Cardiac fibroblast (primary cell): ENCODE data around the gene TMCO4.

Experiments used
- DNase-seq, 2 donors: peaks; one replicate each; pipeline versions ENCODE4 v3.0.0 to v3.0.0-alpha.2; 2010; ENCODE audit warnings: low read depth in 2 of 2
- H3K4me3 ChIP-seq, 2 donors: replicated peaks in 1 of 2; 1 replicate in 1 of 2; 2 replicates in 1 of 2; pipeline ENCODE4 v1.5.1; 2011; ENCODE audit warnings: low read depth in 2 of 2, low read length in 2 of 2, mild to moderate bottlenecking in 2 of 2, moderate library complexity in 1 of 2
- TF ChIP-seq, protein P1 (sequence below): IDR thresholded peaks from one replicate; pipeline ENCODE4 v1.5.1; 2011; ENCODE audit warnings: low read depth, mild to moderate bottlenecking, low read length, inconsistent platforms

TMCO4 gene

DNA sequence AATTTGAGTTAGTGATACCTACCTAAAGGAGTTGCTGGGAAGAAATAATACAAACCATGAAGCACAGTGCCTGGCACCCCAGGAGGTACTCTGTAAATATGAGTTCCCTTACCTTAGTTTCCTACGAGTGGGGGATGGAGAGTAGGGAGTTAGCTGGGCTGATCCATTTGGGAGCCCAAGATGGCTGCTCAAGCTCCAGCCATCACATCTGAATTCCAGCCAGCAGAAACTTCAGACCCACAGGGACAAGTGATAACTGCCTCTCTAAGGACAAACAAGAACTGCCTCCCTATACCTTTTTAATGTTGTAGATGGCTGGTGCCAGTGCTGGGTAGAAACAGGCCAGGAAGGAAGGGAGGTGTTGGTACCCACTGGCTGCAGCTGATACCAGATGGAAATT, 112.3 kb downstream of the TMCO4 start:
- no peak for DNase-seq
- TF ChIP-seq, protein P1, sequence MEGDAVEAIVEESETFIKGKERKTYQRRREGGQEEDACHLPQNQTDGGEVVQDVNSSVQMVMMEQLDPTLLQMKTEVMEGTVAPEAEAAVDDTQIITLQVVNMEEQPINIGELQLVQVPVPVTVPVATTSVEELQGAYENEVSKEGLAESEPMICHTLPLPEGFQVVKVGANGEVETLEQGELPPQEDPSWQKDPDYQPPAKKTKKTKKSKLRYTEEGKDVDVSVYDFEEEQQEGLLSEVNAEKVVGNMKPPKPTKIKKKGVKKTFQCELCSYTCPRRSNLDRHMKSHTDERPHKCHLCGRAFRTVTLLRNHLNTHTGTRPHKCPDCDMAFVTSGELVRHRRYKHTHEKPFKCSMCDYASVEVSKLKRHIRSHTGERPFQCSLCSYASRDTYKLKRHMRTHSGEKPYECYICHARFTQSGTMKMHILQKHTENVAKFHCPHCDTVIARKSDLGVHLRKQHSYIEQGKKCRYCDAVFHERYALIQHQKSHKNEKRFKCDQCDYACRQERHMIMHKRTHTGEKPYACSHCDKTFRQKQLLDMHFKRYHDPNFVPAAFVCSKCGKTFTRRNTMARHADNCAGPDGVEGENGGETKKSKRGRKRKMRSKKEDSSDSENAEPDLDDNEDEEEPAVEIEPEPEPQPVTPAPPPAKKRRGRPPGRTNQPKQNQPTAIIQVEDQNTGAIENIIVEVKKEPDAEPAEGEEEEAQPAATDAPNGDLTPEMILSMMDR = no peak
- no peak overlapping the region for H3K4me3 ChIP-seq

DNA sequence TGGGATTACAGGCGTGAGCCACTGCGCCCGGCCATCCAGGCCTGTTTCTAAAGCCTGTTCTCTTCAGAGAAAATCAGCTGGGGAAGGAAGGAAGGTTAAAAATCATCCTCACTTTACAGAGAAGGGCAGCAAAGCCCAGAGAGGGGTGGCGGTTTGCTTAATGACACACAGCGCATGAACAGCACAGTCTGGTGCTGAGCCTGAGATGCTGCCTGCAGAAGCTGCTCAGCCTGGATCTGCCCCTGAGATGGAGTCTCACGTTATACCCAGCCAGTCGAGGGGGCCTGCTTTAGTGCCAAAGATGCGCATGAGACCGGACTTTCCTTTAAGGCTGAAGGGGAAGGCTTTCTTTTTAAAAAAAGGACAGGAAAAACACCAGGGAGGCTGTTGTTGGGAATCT, 113.7 kb downstream of the TMCO4 start:
- TF ChIP-seq, protein P1 = no peak
- no peak for DNase-seq
- no peak overlapping the region for H3K4me3 ChIP-seq

DNA sequence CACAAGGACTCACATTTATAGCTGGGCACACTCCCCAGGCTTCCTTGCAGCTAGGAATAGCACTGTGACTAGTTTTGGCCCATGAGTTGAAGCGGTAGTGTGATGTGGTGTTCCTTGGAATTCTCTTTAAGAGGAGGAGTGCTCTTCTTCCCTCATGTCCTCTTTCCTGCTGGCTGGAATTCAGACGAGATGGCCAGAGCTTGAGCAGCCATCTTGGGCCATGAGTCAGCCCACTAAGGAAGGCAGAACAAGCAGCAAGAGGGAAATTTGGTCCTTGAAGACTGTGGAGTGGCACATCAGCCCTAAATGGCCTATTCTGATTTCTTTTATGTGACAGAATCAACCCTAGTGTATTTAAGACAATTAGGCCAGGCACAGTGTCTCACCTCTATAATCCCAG, 115.0 kb downstream of the TMCO4 start:
- no peak for DNase-seq
- H3K4me3 ChIP-seq = no peak overlapping the region
- TF ChIP-seq, protein P1 = no peak

DNA sequence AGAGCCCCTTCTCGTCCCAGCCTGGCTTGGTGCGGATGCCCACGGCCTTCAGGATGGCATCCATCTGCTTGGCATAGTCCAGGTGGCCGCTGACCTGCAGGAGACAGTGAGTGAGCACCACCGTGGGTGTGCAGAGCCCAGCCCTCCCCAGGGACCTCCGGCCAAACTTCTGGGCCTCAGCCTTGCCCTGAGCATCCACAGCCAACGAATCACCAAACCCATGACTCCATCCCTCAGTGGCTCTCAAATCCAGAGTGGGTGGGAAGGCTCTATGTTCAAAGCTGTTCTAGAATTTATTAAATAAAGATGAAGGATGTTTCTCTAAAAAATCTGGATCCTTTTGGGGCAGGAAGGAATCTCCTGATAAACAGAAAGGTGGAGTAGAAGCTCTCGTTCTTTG, 116.4 kb downstream of the TMCO4 start:
- H3K4me3 ChIP-seq = no peak overlapping the region
- DNase-seq = peak in 1 of 2 donors; percentile 15
- TF ChIP-seq, protein P1 = no peak

DNA sequence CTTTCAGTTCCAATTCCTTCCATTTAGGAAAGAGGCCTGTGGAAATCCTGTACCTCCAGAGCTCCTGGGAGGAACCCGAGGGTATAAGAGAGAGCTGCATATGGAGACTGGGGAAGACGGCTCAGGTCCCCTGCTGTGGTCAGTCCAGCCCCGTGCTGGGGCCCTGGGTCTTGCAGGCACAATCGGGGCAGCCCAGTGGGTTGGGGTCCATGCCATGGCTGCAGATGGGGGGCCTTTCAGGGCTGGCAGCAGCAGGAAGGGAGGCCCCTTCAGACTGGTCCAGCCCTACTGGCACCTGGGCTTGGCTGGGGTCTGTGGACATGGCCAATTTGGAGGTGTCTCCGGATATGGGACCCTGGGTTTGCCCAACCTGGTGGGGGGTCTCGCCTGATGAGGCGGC, 116.8 kb downstream of the TMCO4 start:
- DNase-seq = no peak
- no peak overlapping the region for H3K4me3 ChIP-seq
- TF ChIP-seq, protein P1 = no peak

DNA sequence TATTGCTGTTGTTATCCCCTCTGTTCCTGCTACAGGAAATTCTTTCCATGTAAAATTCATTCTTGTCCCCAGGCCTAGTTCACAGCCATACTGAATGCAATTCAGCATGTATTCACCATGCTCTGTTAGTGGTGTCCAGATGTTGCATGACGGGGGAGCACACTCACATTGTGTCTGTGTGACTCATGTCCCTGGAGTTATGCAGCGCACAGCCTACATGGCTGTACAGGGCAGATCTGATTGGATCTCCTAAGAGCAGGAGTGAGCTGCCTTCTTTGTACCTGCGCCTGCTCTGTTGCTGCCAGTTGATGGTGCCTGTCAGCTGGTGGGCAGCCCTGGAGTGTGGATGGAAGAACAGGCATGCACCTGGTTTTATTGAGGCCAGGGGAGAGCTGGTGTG, 117.5 kb downstream of the TMCO4 start:
- TF ChIP-seq, protein P1 = no peak
- peak; percentile 74 to 94 for DNase-seq
- H3K4me3 ChIP-seq = no peak overlapping the region

DNA sequence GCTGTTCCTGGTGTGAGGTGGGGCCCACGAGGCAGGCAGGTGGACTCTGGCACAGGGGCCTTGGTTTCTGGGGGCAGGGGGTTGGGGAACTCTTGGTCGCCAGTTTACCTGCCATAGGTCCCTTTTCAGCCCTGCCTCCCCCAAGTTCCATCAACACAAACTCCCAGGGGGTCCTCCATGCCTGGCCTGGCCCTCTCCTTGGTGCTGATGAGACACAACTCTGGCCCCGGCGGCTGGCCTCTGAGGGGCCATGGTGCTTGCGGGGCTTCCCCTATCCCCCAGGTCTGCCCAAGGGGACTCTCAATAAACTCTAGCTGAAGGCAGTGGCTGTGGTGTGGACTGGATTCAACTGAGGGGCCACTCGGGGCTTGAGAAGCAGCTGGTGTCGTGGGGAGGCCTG, 119.1 kb downstream of the TMCO4 start:
- TF ChIP-seq, protein P1 = no peak
- no peak for DNase-seq
- no peak overlapping the region for H3K4me3 ChIP-seq
